H7 (cell line): ENCODE data around the gene POMC. TPM values are rescaled to one million over a fixed set of nuclear protein-coding genes. Genes with fewer than 3 reads are reported as not detected.
A peak's percentile ranks its signal among the peaks of the same experiment; 100 is the strongest.
"Not testable (repeated sequence)": the region's sequence is repeated elsewhere in the genome, so short reads cannot be mapped to it uniquely, and the experiment has no call there.

Experiments
- DNase-seq: peaks from one replicate; pipeline ENCODE4 v3.0.0; 2012
- H3K27me3 ChIP-seq: 2 replicates; pipeline ENCODE4 v1.6.0; 2011; ENCODE audit warnings: mild to moderate bottlenecking, low read length; ENCODE audit not compliant: control insufficient read depth, insufficient read depth
- H3K36me3 ChIP-seq: replicated peaks from 2 replicates; pipeline ENCODE4 v1.5.1; 2011; ENCODE audit warnings: low read length; ENCODE audit not compliant: control insufficient read depth, insufficient read depth
- H3K4me3 ChIP-seq: 2 replicates; pipeline ENCODE4 v1.5.1; 2011; ENCODE audit warnings: low read depth, mild to moderate bottlenecking, control low read depth, low read length, moderate library complexity; ENCODE audit not compliant: insufficient read depth
- total RNA-seq: library from RNA; depleted of rRNA; stranded (reverse); fragments of >200 nt; shearing (Covaris generic); gene quantifications from 2 replicates; pipeline ENCODE4 v1.2.3, GENCODE V29; 2014

Gene POMC
- total RNA-seq, 1 experiment from 2014 or later = 6.4 TPM

DNA sequence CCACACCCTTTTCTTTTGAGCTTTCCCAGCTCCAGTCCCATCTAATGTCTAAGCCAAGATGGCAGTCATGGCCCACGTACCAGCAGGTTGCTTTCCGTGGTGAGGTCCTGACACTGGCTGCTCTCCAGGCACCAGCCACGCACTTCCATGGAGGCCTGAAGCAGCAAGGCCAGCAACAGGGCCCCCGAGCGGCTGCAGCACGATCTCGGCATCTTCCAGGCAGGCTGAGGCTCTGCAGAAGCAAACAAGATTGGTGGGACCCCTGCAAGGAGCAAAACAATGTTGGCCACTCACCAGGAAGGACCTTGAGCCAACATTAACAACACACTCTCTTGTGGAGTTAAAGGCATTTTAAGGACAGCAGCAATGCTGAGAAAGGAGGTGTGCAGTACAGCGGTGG, 3.8 kb downstream of the POMC start:
- Histone ChIP-seq H3K27me3 (peaks cover 32% of the 10 kb centered on the region), H3K36me3 (no peaks in the 10 kb centered on the region), H3K4me3 (no peak overlapping the region)
- DNase-seq = no peak

DNA sequence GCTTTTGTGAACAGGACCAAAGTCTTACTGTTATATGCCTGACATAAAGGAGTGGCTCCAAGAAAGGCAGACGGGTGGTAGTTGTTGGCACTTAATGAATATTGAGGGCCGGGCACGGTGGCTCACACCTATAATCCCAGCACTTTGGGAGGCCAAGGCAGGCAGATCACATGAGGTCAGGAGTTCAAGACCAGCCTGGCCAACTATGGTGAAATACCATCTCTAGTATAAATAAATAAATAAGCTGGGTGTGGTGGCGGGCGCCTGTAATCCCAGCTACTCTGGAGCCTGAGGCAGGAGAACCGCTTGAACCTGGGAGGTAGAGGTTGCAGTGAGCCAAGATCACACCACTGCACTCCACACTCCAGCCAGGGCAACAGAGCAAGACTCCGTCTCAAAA, 6.3 kb downstream of the POMC start:
- not testable (repeated sequence) for H3K36me3 ChIP-seq, DNase-seq, H3K4me3 ChIP-seq, H3K27me3 ChIP-seq

DNA sequence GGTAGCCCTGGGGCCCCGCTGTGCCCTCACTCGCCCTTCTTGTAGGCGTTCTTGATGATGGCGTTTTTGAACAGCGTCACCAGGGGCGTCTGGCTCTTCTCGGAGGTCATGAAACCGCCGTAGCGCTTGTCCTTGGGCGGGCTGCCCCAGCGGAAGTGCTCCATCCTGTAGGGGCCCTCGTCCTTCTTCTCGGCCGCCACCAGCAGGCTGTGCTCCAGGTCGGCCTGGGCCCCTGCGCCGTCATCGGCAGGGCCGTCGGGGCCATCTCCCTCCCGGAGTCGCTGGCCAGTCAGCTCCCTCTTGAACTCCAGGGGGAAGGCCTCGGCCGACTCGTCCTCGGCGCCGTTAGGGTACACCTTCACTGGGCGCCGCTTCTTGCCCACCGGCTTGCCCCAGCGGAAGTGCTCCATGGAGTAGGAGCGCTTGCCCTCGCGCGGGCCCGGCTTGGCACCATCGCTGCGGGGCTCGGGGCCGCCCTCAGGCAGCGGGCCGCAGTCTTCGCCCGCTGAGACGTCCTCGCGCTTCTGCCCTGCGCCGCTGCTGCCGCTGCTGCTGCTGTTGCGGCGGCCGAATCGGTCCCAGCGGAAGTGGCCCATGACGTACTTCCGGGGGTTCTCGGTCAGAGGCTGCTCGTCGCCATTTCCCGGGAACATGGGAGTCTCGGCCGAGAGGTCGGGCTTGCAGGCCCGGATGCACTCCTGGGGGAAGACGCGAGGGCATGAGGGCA, 7.2 kb downstream of the POMC start:
- peak; percentile 79 for DNase-seq
- H3K36me3 ChIP-seq = no peaks in the 10 kb centered on the region
- H3K27me3 ChIP-seq = no peaks in the 10 kb centered on the region
- H3K4me3 ChIP-seq = no peak overlapping the region

DNA sequence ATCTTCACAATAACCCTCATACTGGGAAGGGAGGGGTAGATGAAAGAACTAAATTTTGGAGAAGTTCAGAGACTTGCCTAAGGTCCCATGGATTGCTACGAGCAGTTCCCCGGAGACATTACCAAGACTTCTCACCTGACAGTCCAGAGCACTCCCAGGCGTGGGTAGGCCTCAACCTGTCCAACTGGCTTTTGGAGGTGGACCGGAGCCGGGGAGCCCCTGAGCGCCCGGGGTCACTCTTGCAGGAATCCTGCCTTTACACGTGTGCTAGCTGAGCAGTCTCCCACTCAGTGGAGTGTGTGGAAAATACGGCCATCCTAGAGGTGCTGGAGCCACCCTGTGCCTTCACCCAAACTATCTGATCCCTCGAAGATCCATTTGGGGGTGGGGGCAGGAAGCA, 8.0 kb downstream of the POMC start:
- H3K36me3 ChIP-seq = no peaks in the 10 kb centered on the region; the same call in 1 of the 2 replicates
- DNase-seq = no peak
- no peaks in the 10 kb centered on the region for H3K27me3 ChIP-seq
- no peak overlapping the region for H3K4me3 ChIP-seq

DNA sequence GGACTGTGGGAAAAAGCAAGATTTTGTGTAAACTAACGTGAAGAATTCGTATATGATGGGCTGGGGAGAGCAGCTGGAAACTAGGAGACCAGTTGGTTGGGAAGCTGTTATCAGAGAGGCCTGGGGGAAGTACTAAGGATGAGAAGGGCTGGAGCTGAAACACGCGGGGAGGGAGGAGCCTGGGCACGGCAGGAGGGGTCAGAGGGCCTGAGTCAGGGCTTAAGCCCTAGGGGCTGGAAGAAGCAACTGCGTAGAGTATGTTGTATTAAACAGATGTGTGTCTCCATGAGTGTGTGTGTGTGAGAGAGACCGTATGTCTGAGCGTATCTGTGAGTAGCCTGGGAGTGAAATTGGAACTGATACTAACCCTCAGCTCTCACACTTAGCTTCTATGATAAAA, 8.4 kb downstream of the POMC start:
- Histone ChIP-seq H3K36me3 (no peaks in the 10 kb centered on the region; the same call in 1 of the 2 replicates), H3K4me3 (no peak overlapping the region), H3K27me3 (no peaks in the 10 kb centered on the region)
- peak; percentile 92 for DNase-seq

DNA sequence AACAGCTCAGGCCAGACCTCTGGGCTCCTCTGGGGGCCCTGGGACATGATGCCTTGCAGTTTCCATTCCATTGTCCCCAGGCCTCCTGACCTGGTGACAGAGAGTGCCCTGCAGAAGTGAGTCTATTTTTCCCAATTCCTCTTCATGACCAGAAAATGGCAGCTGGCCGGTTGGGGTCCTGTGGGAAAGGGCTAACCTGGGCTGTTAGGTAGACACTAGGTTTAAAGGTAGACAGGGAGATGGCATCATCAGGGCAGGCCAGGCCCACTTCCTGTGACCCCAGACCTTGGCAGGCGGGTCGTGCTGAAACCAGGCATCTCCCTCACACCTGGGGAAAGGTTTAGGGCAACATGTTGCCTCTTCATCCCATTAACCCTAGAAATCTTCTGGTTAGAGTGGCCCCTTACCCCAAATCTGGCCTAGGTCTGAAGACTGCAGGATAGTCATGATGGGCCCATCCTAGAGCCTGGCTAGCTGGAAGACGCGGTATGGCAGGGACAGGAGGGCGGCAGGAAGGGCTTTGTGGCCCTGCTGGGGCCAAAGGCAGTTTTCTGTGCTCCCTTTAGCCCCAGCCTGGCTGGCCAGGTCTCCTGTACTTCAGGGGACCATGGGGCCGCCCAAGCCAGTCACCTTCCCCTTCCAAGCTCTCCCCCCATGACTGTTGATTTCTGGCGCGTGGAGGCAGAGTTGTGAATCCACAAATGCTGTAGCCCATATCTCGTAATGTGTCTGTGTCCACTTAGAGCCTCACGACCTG, 10.1 kb downstream of the POMC start:
- no peak overlapping the region for H3K4me3 ChIP-seq
- no peak for DNase-seq
- no peaks in the 10 kb centered on the region for H3K27me3 ChIP-seq
- H3K36me3 ChIP-seq = no peaks in the 10 kb centered on the region; the same call in 1 of the 2 replicates

DNA sequence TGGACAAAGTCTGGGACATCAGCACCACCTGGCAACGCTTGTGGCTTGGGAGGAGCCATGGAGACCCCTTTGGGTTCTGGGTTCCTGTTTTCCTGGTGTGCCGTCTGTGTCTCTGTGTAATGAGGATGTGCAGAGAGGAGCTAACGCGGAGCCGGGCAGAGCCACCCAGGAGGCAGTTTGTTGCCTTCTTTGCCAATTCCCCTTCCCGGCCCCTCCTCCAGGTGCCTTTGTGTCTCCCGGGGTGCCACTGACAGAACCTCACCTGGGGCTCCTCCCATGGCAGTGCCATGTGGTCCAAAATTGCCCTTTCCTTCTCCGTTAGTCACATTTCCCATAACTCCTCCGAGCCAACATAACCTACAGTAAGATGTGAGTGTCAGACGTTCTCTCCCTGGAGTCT, 13.0 kb downstream of the POMC start:
- H3K4me3 ChIP-seq = no peak overlapping the region
- no peaks in the 10 kb centered on the region for H3K27me3 ChIP-seq
- DNase-seq = no peak
- no peaks in the 10 kb centered on the region; the same call in 1 of the 2 replicates for H3K36me3 ChIP-seq

DNA sequence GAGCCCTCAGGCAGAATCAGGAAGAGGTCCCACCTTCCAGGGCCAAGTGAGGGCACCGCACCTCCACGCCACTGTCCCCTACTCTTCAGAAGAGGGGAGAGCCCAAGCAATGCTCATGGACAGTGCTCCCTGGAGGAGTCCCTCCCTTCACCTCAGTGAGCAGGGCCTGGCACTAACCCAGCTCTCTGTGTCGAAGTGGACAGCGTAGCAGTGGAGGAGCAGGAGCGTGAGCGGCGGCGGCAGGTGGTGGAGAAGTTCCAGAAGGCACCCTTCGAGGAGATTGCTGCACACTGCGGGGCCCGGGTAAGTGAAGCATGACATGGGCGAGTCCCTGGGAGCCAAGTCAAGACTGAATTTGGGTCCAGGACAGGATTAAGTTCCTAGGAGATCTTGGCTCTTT, 16.7 kb downstream of the POMC start:
- no peak overlapping the region for H3K4me3 ChIP-seq
- DNase-seq = no peak
- H3K36me3 ChIP-seq = no peaks in the 10 kb centered on the region; the same call in 1 of the 2 replicates
- no peaks in the 10 kb centered on the region for H3K27me3 ChIP-seq

DNA sequence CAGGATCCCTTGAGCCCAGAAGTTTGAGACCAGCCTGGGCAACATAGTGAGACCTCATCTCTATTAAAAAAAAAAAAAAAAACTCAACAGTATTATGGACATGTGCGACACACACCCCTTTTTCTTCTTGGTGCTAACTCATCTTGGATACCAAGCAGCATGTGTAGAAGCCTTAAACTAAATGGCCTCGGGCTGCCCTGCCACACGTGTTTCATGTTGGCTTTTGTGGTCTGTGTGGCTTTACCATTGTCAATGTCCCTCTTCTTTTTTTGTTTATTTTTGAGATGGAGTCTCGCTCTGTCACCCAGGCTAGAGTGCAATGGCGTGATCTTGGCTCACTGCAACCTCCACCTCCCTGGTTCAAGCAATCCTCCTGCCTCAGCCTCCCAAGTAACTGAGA, 17.4 kb downstream of the POMC start:
- not testable (repeated sequence) for H3K4me3 ChIP-seq, H3K27me3 ChIP-seq, H3K36me3 ChIP-seq, DNase-seq

DNA sequence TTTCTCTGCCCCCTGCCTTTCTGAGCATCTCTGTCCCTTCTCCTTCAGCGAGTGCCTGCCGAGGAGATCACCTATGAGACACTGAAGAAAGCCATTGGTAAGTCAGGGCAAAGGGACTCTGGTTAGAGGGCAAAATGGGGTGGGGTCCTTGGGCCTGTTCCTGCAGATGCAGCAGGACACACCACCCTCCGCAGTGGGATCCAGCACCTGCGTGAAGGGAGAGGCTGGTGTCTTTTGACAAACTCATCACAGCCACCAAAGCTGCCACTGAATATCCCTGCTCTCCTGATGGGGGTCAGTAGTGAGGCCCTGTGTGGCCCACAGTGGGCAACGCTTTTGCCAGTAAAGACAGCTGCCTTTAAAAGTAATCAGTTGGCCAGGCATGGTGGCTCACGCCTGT, 18.7 kb downstream of the POMC start:
- DNase-seq = no peak
- H3K36me3 ChIP-seq = 0 out of 2 replicates have a peak, but pooled peaks cover 1% of the 10 kb centered on the region
- no peaks in the 10 kb centered on the region for H3K27me3 ChIP-seq
- H3K4me3 ChIP-seq = no peak overlapping the region

DNA sequence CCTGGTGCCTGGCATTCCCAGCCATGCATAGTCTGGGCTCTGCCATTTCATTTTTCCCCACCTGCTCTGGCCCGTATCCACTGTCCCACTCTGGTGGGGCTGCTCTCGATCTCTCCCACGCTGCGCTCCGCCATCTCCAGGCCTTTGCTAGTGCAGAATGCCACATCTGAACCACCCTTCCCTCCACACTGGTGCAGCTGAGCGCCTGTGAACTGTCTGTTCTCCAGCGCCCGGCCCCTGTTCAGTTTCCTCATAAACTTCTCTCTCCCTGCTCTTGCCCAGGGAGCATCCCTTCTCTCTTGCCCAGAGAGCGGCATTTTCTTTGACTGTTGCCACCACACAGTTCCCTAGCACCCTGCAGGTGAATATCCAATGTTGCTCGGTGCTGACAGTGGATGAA, 21.5 kb downstream of the POMC start:
- Histone ChIP-seq H3K27me3 (no peaks in the 10 kb centered on the region), H3K4me3 (no peak overlapping the region), H3K36me3 (peaks cover 1% of the 10 kb centered on the region; the same call in 1 of the 2 replicates)
- DNase-seq = no peak

DNA sequence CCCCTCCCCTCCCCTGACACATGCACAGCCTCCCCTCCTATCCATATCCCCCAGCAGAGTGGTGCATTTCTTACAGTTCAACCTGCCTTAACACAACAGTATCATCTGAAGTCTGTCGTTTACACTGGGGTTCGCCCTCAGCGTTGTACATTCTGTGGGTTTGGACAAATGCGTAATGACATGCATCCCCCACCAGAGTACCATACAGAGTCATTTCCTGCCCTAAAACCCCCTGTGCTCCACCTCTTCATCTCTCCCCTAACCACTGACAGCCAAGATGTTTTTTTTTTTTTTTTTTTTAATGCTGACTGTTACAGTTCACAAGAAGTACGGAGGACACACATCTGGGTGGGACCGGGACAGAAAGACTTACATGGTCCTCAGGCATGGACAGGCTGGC, 22.6 kb downstream of the POMC start:
- H3K4me3 ChIP-seq = no peak overlapping the region
- no peaks in the 10 kb centered on the region for H3K27me3 ChIP-seq
- no peak for DNase-seq
- H3K36me3 ChIP-seq = peaks cover 1% of the 10 kb centered on the region

DNA sequence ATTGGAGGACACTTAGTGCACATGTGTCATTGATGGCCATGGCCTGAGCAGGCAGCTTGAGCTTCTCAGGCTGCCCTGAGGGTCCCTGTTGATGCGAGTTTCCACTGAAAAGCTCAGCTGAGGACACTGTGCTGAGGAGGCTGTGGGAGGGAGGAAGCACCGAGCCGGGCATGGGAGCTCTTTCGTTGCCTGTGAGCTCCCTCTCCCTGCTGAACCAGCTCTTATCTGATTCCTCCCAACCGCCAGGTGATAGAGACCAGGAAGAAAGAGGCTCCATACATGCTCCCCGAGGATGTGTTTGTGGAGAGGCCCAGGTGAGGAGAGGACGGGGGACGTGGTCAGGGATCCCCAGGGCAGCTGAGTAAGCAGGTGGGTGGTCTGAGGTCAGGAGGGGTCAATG, 27.3 kb downstream of the POMC start:
- H3K36me3 ChIP-seq = no peaks in the 10 kb centered on the region; the same call in none of the 2 replicates
- DNase-seq = no peak
- no peak overlapping the region for H3K4me3 ChIP-seq
- no peaks in the 10 kb centered on the region for H3K27me3 ChIP-seq

DNA sequence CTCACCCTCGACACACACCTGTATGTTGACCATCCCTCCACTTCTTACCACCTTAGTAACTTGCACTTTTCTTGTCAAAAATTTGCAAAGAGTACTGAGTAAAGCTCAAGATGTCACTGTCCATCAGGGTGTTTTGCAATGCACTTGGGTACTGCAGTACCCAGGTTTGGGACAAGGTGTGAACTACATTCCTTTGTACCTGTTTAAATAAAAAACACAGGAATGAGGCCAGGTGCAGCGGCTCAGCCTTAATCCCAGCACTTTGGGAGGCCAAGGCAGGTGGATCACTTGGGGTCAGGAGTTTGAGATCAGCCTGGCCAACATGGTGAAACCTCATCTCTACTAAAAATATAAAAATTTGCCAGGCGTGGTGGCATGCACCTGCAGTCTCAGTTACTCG, 27.8 kb downstream of the POMC start:
- DNase-seq, H3K36me3 ChIP-seq, H3K4me3 ChIP-seq, H3K27me3 ChIP-seq: not testable (repeated sequence)

DNA sequence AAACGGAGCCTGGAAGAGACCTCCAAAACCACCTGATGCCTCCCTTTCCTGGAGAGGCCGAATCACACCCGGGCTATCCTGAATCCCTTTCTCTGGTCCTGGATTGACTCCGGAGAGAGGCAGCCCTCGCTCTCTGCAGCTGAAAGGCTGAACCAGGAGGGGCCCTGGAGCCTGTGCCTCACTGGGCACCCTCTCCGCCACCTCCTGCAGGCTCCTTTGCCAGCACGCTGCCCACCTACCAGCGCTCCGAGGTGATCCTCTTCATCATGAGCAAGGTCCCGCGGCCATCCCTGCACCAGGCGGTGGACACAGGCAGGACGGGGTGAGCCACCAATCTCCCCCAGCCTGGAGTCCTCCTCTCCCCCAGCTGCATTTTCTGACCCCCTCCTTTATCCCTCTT, 35.7 kb downstream of the POMC start:
- no peak for DNase-seq
- no peaks in the 10 kb centered on the region for H3K27me3 ChIP-seq
- no peak overlapping the region for H3K4me3 ChIP-seq
- no peaks in the 10 kb centered on the region; the same call in 1 of the 2 replicates for H3K36me3 ChIP-seq
